Fibroblast of pulmonary artery (primary cell): ENCODE results near the gene TUBGCP6.

Experiments
- DNase-seq: peaks from one replicate; pipeline ENCODE4 v3.0.0-alpha.2; 2010; ENCODE audit warnings: low read depth
- H3K4me3 ChIP-seq: replicated peaks from 2 replicates; pipeline ENCODE4 v1.5.1; 2011; ENCODE audit warnings: low read depth, mild to moderate bottlenecking, control low read depth, low read length, moderate library complexity
- TF ChIP-seq, protein P1 (sequence below): IDR thresholded peaks from 2 replicates; pipeline ENCODE4 v1.5.1; 2011; ENCODE audit warnings: mild to moderate bottlenecking, control low read depth, low read length, inconsistent platforms; ENCODE audit errors: missing control alignments

Gene TUBGCP6

DNA sequence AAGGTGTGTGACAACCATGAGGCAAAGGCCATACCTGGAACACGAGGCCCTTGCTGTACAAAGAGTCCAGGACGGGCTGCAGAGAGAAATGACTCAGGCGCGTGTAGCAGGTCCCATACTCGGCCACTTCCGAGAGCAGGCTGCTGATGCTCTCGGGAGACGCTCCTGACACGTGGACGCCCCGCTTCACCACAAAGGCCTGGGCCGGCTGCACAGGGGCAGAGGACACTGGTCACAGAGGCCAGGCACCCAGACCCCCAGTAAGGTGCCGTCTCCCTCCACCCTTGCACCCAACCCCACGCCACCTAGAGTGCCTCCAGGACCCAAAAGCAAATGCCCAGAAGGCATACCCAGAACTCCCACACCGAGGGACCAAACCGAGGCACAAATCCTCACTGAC is 15.5 kb downstream of the TUBGCP6 start:
- no peak overlapping the region for H3K4me3 ChIP-seq
- no peak for DNase-seq
- TF ChIP-seq, protein P1, sequence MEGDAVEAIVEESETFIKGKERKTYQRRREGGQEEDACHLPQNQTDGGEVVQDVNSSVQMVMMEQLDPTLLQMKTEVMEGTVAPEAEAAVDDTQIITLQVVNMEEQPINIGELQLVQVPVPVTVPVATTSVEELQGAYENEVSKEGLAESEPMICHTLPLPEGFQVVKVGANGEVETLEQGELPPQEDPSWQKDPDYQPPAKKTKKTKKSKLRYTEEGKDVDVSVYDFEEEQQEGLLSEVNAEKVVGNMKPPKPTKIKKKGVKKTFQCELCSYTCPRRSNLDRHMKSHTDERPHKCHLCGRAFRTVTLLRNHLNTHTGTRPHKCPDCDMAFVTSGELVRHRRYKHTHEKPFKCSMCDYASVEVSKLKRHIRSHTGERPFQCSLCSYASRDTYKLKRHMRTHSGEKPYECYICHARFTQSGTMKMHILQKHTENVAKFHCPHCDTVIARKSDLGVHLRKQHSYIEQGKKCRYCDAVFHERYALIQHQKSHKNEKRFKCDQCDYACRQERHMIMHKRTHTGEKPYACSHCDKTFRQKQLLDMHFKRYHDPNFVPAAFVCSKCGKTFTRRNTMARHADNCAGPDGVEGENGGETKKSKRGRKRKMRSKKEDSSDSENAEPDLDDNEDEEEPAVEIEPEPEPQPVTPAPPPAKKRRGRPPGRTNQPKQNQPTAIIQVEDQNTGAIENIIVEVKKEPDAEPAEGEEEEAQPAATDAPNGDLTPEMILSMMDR, result no peak

DNA sequence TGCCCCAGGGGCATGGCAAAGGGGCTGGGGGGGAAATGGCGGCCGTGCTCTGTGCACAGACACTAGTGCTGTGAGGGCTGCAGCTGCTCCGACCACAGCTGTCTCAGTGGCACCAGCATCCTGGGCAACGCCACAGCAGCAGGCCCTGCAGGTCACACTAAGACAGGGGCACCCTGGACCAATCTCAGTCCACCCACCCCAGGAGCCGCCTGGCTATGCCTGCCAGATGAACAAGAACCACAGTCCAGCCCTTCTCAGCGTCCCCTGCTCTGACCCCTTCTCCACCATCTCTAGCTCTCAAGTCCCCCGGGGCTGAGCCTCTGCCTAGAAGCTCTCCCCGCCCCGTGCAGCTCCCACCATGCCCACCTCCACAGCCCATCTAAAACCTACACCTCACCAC is 16.5 kb downstream of the TUBGCP6 start:
- H3K4me3 ChIP-seq, result no peak overlapping the region
- TF ChIP-seq, protein P1, result no peak
- DNase-seq, result no peak

DNA sequence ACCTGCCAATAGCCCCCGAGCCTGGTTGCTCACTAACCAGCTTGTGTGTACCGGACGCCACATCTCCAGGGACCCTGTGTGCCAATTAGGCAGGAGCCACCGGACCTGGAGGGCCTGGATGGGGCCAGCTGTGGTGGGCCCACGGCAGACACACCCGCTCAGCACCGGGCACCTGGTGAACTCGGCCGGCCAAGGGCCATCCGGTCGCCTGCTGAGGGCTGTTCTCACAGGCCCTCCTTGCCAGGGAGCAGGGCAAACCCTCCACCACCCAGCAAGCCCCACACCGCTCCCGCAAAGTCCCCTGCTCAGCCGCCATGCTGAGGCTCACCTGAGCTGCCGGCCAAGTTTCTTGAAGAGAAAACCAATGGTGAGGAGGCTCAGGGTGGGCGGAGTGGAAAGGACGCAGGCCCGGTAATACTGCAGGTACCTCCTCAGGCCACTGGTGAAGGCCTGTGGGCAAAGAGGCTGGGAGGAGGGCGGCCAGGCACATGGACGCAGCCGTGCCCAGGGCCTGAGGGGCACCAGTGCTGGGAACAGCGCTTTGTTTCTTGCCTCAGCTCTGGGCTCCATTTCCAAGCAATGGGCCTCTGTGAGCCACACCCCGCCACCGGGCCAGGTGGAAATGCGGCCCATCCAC is 17.1 kb downstream of the TUBGCP6 start:
- TF ChIP-seq, protein P1, result no peak
- no peak overlapping the region for H3K4me3 ChIP-seq
- DNase-seq, result no peak

DNA sequence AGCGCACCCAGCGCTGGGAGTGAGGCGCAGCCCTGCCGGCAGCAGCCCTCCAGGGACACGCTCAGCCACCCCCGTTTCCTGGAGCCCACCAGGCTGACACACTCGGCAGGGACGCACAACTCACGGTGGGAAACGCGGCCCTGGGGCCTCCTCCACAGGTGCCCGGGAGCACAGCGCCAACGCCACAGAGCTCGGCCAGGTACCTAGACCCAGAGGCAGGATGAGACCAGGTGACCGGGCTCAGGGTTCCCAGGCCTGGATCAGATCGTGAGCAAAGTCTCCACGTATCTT is 18.0 kb downstream of the TUBGCP6 start:
- no peak for DNase-seq
- TF ChIP-seq, protein P1, result no peak
- H3K4me3 ChIP-seq, result no peak overlapping the region

DNA sequence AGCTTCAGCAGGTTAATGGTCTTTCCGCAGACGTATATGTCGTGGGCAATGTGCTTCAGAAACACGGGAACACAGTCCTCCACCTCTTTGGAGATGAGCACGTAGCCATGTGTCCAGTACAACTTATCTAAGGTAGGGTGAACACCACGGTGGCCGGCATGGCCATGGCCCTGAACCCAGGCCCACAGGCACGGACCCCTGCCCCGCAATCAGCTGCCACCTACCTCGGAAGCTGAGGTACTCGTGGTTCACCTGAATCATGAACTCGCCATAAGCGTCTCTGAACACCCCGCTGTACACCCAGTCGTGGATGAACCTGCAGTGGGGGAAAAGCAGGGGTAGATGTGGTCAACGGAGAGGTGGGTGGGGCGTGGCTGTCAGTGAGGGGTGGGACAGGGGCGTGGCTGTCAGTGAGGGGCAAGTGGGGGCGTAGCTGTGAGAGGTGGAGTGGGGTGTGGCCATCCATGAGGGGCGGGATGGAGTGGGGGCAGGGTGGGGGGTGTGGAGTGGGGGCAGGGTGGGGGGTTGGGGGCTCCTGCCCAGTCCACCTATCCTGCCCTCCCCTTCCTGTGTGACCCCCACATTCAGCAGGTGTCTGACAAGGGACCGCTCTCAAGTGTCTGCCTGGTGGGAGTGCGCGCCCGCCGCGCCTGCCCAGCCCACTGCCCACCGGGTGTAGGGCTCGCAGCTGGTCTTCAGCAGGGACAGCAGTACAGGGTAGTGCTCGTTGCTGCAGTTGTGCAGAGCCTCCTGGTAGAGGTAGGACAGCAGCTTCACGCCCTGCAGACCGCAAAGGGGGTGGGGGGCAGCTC is 18.6 kb downstream of the TUBGCP6 start:
- TF ChIP-seq, protein P1, result no peak
- no peak for DNase-seq
- H3K4me3 ChIP-seq, result no peak overlapping the region

DNA sequence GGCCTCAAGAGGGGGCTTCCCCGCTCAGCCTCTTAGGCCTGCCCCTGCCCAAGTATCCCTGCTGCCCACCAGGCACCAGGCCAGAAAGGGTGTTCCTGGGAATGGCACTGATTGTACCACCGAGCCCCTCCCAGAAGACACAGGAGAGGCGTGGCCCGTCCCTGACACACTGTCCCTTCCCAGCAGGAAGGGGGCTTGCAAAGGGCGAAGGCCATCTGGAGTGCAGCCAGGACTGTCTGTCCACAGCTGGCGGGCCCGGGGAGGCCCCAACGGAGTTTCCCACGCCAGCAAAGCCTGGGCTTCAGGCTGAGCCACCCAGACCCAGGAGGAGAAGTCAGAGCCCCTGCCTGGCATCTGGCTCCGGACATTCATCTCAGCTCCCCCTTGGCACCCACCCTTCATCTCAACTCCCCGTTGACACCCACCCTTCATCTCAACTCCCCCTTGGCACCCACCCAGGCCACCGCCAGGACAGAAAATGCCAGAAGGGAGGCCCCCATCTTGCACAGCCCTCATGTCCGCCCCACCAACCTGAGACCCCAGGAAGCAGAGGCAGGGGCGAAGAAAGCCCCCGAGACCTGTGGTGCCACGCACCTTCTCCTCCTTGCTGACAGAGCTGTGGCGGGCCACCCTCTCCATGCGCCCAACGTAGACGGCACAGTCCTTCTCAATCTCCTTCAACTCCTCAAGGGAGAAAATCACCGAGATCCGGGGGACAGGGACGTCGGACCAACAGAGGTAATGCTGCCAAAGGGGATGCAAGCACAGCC is 19.4 kb downstream of the TUBGCP6 start:
- TF ChIP-seq, protein P1, result no peak
- DNase-seq, result no peak
- no peak overlapping the region for H3K4me3 ChIP-seq
